CD4-positive, alpha-beta memory T cell (primary cell): ENCODE measurements around the gene MPRIP. TPM values are rescaled to one million over a fixed set of nuclear protein-coding genes. Genes with fewer than 3 reads are reported as not detected.
A peak's percentile ranks its signal among the peaks of the same experiment; 100 is the strongest.

Experiments
- CTCF ChIA-PET: fragments of 350-600 bp; sonication (Branson Sonifier 250); formaldehyde crosslinking; loops from one replicate; lab custom pipeline; 2021; ENCODE audit warnings: inconsistent platforms; ENCODE audit not compliant: partially characterized antibody; lab: Charles Lee
- POLR2A ChIA-PET: fragments of 350-600 bp; sonication (Branson Sonifier 250); formaldehyde crosslinking; loops from one replicate; lab custom pipeline; 2021; ENCODE audit not compliant: partially characterized antibody; lab: Charles Lee
- DNase-seq, 5 donors: peaks; one replicate each; pipeline versions ENCODE4 v3.0.0 to v3.0.0-alpha.2; 2020 to 2022; ENCODE audit warnings: mixed read lengths in 1 of 5
- H3K27ac ChIP-seq: one replicate; pipeline ENCODE4 v1.7.0; 2013; ENCODE audit warnings: low read depth, low read length
- H3K27me3 ChIP-seq: 2 replicates; pipeline ENCODE4 v1.7.0; 2013; ENCODE audit warnings: mild to moderate bottlenecking, low read length, moderate library complexity; ENCODE audit not compliant: insufficient read depth
- H3K36me3 ChIP-seq: 2 replicates; pipeline ENCODE4 v1.7.0; 2013; ENCODE audit warnings: mild to moderate bottlenecking, low read length, moderate library complexity; ENCODE audit not compliant: insufficient read depth
- H3K4me1 ChIP-seq: 2 replicates; pipeline ENCODE4 v1.7.0; 2013; ENCODE audit warnings: mild to moderate bottlenecking, low read length, moderate library complexity; ENCODE audit not compliant: insufficient read depth
- H3K4me3 ChIP-seq, 2 donors: one replicate each; pipeline ENCODE4 v1.7.0; 2013; ENCODE audit warnings: low read length in 2 of 2, mild to moderate bottlenecking in 1 of 2
- H3K9me3 ChIP-seq, 2 donors: one replicate each; pipeline ENCODE4 v1.7.0; 2013; ENCODE audit warnings: low read length in 2 of 2, control low read depth in 1 of 2; ENCODE audit not compliant: control insufficient read depth in 1 of 2
- H3K27ac Mint-ChIP-seq, 7 donors: one replicate each; pipeline ENCODE4 v1.8.0; 2020 to 2021; ENCODE audit warnings: mixed read lengths in 7 of 7, mild to moderate bottlenecking in 6 of 7, inconsistent platforms in 3 of 7, moderate library complexity in 3 of 7
- H3K27me3 Mint-ChIP-seq, 2 donors: one replicate each; pipeline ENCODE4 v1.8.0; 2020 to 2021; ENCODE audit warnings: mixed read lengths in 2 of 2
- H3K36me3 Mint-ChIP-seq, 2 donors: one replicate each; pipeline ENCODE4 v1.8.0; 2020 to 2021; ENCODE audit warnings: mixed read lengths in 2 of 2, inconsistent platforms in 1 of 2, mild to moderate bottlenecking in 1 of 2
- H3K4me1 Mint-ChIP-seq, 4 donors: one replicate each; pipeline ENCODE4 v1.8.0; 2020 to 2021; ENCODE audit warnings: mixed read lengths in 4 of 4, mild to moderate bottlenecking in 1 of 4
- H3K4me3 Mint-ChIP-seq, 8 donors: one replicate each; pipeline ENCODE4 v1.8.0; 2020 to 2021; ENCODE audit warnings: mixed read lengths in 8 of 8, mild to moderate bottlenecking in 7 of 8, moderate library complexity in 6 of 8, inconsistent platforms in 3 of 8
- H3K9me3 Mint-ChIP-seq, 8 donors: one replicate each; pipeline ENCODE4 v1.8.0; 2020 to 2021; ENCODE audit warnings: mixed read lengths in 8 of 8, mild to moderate bottlenecking in 5 of 8, inconsistent platforms in 3 of 8, moderate library complexity in 1 of 8
- intact Hi-C: fragments of 100-400 bp; cut with micrococcal nuclease; formaldehyde crosslinking; loops from one replicate; pipeline ENCODE4 v1.15.1; 2023
- polyA plus RNA-seq, 2 donors: library from polyadenylated mRNA; unstranded; fragments of 300-500 nt; fragmentation: Illumina TruSeq; gene quantifications; one replicate each; pipeline ENCODE4 v1.2.3, GENCODE V29; 2021
- total RNA-seq, 2 experiments: library from RNA; stranded (reverse); gene quantifications; one replicate each; pipeline ENCODE4 v1.2.3, GENCODE V29; 2021

MPRIP gene
- total and polyA plus RNA-seq, 4 experiments from 2014 or later: 48.4 to 255 (median 152) TPM

DNA sequence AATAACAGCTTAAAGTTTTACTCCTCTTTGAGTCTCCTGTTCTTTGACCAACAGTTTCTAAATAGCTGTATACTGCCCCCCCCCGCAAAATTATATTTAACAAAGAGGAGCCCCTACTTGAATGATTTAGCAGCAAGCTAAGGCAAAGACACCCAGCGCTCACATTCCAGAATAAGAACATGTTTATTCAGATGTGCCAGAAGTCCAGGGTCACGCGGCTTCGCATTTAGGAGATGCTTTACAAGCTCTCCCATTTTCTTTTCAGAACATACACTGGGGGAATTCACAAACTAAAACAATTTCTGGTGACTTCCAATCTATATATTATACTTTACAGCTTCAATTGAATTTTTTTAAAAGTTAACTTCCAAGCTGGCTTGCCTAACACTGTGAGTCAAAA lies 158.6 kb downstream of the MPRIP start:
- peak overlapping the region in 1 of 7 donors; percentile 23 for H3K27ac Mint-ChIP-seq
- intact Hi-C loops: no loop called here

DNA sequence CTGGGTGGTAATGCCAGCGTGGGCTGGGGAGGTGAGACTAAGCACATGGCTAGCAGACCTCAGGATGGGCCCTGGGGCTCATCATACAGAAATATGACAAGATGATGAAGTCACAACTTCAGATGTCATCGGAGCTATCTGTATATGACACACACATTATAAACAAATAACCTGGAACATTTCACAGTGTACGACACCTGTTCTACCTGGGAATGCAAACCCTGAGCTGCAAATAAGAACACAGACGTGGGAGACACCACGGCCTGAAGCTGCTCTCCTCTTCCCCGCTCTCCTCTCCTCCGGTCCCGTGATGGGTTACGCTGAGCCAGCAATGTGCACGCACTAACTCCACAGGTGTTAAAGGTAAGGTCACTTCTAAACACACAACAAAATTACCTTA lies 159.0 kb downstream of the MPRIP start:
- intact Hi-C loops: no loop called here
- DNase-seq: no peak
- H3K4me1 Mint-ChIP-seq: peaks cover 22 to 53% (median 30%) of the 10 kb centered on the region in 4 donors
- H3K27me3 Mint-ChIP-seq: no peaks in the 10 kb centered on the region
- Histone ChIP-seq H3K4me3 (no peak overlapping the region), H3K27me3 (no peaks in the 10 kb centered on the region), H3K4me1 (peaks cover 28% of the 10 kb centered on the region), H3K9me3 (no peaks in the 10 kb centered on the region), H3K36me3 (peaks cover 18% of the 10 kb centered on the region), H3K27ac (no peak overlapping the region)
- H3K27ac Mint-ChIP-seq: peak overlapping the region in 1 of 7 donors; percentile 22
- ChIA-PET POLR2A (interaction anchor here (0.9 to 1.5 kb wide), 3 partner anchors 18 to 160 kb away, joined by 3 to 4 read pairs (median 4); no protein-coding TSS in a partner anchor), CTCF (interaction anchor here (0.7 to 1.7 kb wide), 4 partner anchors 9 to 112 kb away, joined by 3 to 4 read pairs (median 4); no protein-coding TSS in a partner anchor)
- no peaks in the 10 kb centered on the region for H3K9me3 Mint-ChIP-seq
- peaks cover 25 to 31% of the 10 kb centered on the region in 2 donors for H3K36me3 Mint-ChIP-seq
- H3K4me3 Mint-ChIP-seq: peak overlapping the region in 2 of 8 donors; percentile 31 to 39

More for the DNA sequence above, 158.6 kb downstream of the MPRIP start:
- Histone ChIP-seq H3K4me3 (no peak overlapping the region), H3K36me3 (peaks cover 18% of the 10 kb centered on the region), H3K4me1 (peaks cover 27% of the 10 kb centered on the region), H3K9me3 (no peaks in the 10 kb centered on the region), H3K27me3 (no peaks in the 10 kb centered on the region), H3K27ac (no peak overlapping the region)
- Mint-ChIP-seq H3K4me3 (no peak overlapping the region), H3K36me3 (peaks cover 25 to 31% of the 10 kb centered on the region in 2 donors), H3K9me3 (no peaks in the 10 kb centered on the region), H3K4me1 (peaks cover 22 to 53% (median 30%) of the 10 kb centered on the region in 4 donors), H3K27me3 (no peaks in the 10 kb centered on the region)
- ChIA-PET CTCF (interaction anchor here (0.7 to 1.7 kb wide), 4 partner anchors 9 to 112 kb away, joined by 3 to 4 read pairs (median 4); no protein-coding TSS in a partner anchor), POLR2A (interaction anchor here (0.9 to 1.5 kb wide), 3 partner anchors 17 to 160 kb away, joined by 3 to 4 read pairs (median 4); no protein-coding TSS in a partner anchor)
- DNase-seq: no peak

DNA sequence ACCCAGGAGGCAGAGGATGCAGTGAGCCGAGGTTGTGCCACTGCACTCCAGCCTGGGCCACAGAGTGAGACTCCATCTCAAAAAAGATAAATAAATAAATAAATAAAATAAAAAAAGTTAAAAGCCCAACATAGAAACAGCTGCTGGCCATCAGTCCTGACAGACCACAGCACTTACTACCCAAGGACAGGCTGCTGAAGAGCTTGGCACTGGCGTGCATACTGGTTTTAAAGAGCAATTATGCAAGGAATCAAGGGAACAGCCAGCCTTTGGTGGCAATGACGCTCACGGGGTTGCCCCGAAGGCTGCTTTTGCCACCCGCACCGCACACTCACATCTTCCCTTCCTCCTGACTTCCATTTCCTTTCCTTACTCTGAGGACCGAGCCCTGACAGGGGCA lies 159.7 kb downstream of the MPRIP start:
- H3K27me3 Mint-ChIP-seq: no peaks in the 10 kb centered on the region
- intact Hi-C loops: no loop called here
- H3K9me3 ChIP-seq: no peaks in the 10 kb centered on the region
- H3K4me1 ChIP-seq: peaks cover 28% of the 10 kb centered on the region
- peaks cover 22 to 55% (median 32%) of the 10 kb centered on the region in 4 donors for H3K4me1 Mint-ChIP-seq
- ChIA-PET CTCF (no interaction called here), POLR2A (interaction anchor here (0.7 to 0.9 kb wide), 2 partner anchors 23 to 36 kb away, joined by 3 read pairs; no protein-coding TSS in a partner anchor)
- no peak overlapping the region for H3K4me3 ChIP-seq
- H3K27me3 ChIP-seq: no peaks in the 10 kb centered on the region
- H3K27ac Mint-ChIP-seq: peak overlapping the region in 3 of 7 donors; percentile 22 to 64 (median 24)
- H3K36me3 Mint-ChIP-seq: peaks cover 25 to 31% of the 10 kb centered on the region in 2 donors
- peaks cover 18% of the 10 kb centered on the region for H3K36me3 ChIP-seq
- no peak overlapping the region for H3K27ac ChIP-seq
- no peak overlapping the region for H3K4me3 Mint-ChIP-seq
- H3K9me3 Mint-ChIP-seq: no peaks in the 10 kb centered on the region
- DNase-seq: no peak

DNA sequence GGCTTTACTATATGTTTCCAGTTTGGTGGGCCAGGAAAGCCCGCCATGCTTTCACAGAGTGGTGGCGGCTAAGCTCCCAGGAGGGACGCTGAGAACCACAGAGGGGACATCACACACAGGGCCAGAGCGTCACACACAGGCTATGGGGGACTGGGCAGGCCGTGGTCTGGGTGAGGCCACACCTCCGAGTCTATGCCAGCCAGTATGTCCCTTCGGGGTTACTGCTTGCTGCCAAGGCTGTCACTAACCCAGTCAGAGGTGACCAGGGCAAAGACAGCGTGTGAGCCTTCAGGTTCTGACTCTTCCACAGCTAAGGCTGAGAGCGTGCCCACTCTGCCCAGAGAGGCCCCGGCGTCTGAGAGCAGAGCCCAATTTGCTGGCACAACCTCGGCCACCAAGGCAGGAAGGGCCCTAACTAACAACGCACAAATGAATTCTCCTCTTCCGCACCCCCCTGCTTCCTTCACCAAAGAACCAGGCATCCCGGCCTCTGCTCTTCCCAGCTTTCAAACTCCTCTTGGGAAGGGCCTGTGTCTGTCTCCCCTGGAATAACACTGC lies 161.0 kb downstream of the MPRIP start:
- POLR2A ChIA-PET: interaction anchor here (1.0 to 9.2 kb wide), 2 partner anchors 23 to 48 kb away, joined by 3 to 131 read pairs; no protein-coding TSS in a partner anchor
- no peaks in the 10 kb centered on the region for H3K9me3 Mint-ChIP-seq
- peaks cover 18% of the 10 kb centered on the region for H3K36me3 ChIP-seq

DNA sequence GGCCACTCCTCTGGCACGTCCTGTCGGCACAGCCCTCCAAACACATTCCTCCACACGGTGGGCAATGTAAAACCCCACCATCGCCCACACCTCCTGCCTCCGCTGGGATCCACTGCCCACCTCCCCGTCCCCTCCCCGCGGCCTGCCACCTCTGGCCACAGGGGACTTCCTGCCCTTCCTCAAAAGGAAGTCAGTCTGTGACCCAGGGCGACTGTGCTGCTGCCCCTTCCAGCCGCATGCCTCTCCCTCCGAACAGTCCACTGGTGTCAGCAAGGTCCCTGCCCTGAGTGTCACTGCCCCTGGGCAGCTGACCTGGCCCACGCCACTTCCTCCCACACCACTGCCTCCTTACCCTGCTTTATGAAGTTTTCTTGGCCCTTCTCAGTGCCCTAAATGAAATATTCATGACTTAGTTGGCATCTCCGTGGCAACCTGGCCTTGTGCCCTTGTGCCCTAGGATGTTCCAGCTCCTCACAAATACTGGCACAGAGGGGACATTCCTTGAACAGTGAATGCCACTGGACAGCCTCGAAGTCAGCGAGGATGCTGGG lies 161.9 kb downstream of the MPRIP start:
- Histone ChIP-seq H3K36me3 (peaks cover 18% of the 10 kb centered on the region), H3K4me3 (peak overlapping the region; percentile 57 to 72), H3K4me1 (peaks cover 28% of the 10 kb centered on the region), H3K27ac (peak overlapping the region; percentile 72), H3K9me3 (no peaks in the 10 kb centered on the region), H3K27me3 (no peaks in the 10 kb centered on the region)
- POLR2A ChIA-PET: interaction anchor here (4.1 to 9.2 kb wide), 2 partner anchors 24 to 31 kb away, joined by 11 to 131 read pairs; no protein-coding TSS in a partner anchor
- peak overlapping the region; percentile 77 to 97 (median 96) for H3K27ac Mint-ChIP-seq
- no peaks in the 10 kb centered on the region for H3K9me3 Mint-ChIP-seq
- H3K4me3 Mint-ChIP-seq: peak overlapping the region; percentile 85 to 94 (median 90)
- CTCF ChIA-PET: interaction anchor here (0.8 kb wide), 1 partner anchor 48 kb away, joined by 3 read pairs; no protein-coding TSS in a partner anchor
- no peaks in the 10 kb centered on the region for H3K27me3 Mint-ChIP-seq
- peaks cover 15 to 50% (median 31%) of the 10 kb centered on the region in 4 donors for H3K4me1 Mint-ChIP-seq
- DNase-seq: no peak
- peaks cover 25 to 27% of the 10 kb centered on the region in 2 donors for H3K36me3 Mint-ChIP-seq
- intact Hi-C loops: loop anchor here (2.0 kb wide), 2 partner anchors 27 to 77 kb away; partner anchors contain the start of gene COPS3

More for the DNA sequence above, 161.0 kb downstream of the MPRIP start:
- H3K27ac Mint-ChIP-seq: peak overlapping the region in 5 of 7 donors; percentile 47 to 96 (median 88)
- Histone ChIP-seq H3K27ac (no peak overlapping the region), H3K4me1 (peaks cover 28% of the 10 kb centered on the region), H3K9me3 (no peaks in the 10 kb centered on the region), H3K4me3 (no peak overlapping the region), H3K27me3 (no peaks in the 10 kb centered on the region)
- H3K4me1 Mint-ChIP-seq: peaks cover 17 to 50% (median 31%) of the 10 kb centered on the region in 4 donors
- DNase-seq: no peak
- peak overlapping the region in 7 of 8 donors; percentile 1 to 92 (median 52) for H3K4me3 Mint-ChIP-seq
- CTCF ChIA-PET: no interaction called here
- H3K27me3 Mint-ChIP-seq: no peaks in the 10 kb centered on the region
- intact Hi-C loops: no loop called here
- H3K36me3 Mint-ChIP-seq: peaks cover 25 to 27% of the 10 kb centered on the region in 2 donors

DNA sequence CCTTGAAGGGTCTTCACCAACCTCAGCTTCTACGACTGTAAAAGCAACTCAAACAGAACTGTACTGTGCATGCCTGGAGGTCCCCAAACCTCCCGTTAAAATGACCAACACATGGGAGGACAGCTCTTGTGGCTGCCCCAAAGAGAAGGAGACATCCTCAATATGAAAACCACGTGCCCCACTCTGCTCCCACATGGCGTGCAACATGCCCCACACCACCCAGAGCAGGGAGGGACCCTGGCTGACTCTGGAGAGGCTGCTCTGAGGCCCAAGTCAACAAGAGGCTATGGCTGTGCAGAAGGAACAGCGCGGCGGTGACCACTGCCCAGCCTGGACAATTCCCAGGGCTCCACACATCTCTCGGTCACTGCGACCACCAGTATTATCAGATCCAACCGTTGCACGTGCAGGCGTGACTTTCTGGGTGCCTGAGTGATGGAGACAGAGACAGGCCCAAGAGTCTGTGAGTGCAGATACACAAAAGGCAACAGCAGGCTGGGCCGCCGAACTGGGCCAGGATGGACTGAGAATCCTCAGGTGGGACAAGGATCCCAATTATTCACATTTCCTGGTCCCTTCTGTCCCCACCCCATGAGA lies 162.5 kb downstream of the MPRIP start:
- ChIA-PET CTCF (interaction anchor here (0.8 to 1.3 kb wide), 3 partner anchors 22 to 61 kb away, joined by 3 read pairs; no protein-coding TSS in a partner anchor), POLR2A (interaction anchor here (1.5 to 9.2 kb wide), 5 partner anchors 8 to 79 kb away, joined by 5 to 131 read pairs (median 9); no protein-coding TSS in a partner anchor)
- Mint-ChIP-seq H3K36me3 (peaks cover 25 to 27% of the 10 kb centered on the region in 2 donors), H3K4me3 (peak overlapping the region; percentile 85 to 94 (median 90)), H3K27me3 (no peaks in the 10 kb centered on the region), H3K4me1 (peaks cover 15 to 50% (median 31%) of the 10 kb centered on the region in 4 donors), H3K27ac (peak overlapping the region; percentile 91 to 97 (median 96)), H3K9me3 (no peaks in the 10 kb centered on the region)
- Histone ChIP-seq H3K9me3 (no peaks in the 10 kb centered on the region), H3K27me3 (no peaks in the 10 kb centered on the region), H3K4me1 (peaks cover 28% of the 10 kb centered on the region), H3K27ac (peak overlapping the region; percentile 72), H3K4me3 (peak overlapping the region; percentile 61 to 72), H3K36me3 (peaks cover 18% of the 10 kb centered on the region)
- intact Hi-C loops: loop anchor here (2.0 to 5.0 kb wide), 3 partner anchors 28 to 76 kb away; partner anchors contain the start of gene COPS3
- DNase-seq: no peak
